ENCODE measurements around the gene PPARA.

DNA sequence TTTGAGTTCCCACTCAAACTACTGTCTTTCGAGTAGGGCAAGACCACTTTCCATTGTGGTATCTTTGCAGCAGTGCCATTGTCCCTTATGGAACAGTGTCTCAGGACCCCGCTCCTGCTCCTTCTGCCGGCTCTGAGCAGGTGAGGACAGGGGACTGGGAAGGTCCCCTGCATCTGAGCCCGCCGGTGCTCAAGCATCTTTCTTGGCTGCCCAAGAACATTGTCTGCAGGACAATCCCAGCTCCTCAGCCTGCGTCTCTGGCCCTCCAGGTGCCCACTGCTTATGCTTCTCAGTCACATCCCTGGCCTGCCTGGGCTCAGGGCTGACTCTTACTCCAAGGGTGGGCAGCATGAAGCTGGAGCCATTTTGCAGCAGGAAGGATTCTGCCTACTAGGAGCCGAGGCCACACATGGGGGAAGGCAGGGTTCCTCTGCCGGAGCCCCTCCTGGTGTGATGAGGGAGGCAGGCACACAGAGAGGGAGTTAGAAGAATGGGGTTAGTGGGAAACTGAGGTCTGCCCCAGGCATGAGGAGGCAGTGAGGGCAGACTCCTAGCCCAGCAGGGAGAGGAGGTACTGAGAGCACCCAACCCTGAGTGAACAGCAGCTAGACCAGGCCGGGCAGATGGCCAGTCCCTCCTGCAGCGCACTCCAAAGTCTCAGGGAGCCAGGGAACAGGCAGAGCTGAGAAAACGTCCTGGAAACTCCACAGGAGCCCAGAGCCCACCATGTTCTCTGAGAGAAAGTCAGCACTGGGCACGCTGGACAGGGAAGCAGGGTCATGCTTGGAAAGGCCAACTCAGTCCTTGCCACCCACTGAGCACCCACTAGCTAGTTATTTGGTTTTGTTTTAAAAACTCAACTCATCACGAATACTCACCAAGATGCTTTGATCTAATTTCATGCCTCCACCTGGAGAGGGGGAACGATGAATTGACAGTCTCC is 7.5 kb upstream of the PPARA start:
- TF ChIP-seq, protein P1, sequence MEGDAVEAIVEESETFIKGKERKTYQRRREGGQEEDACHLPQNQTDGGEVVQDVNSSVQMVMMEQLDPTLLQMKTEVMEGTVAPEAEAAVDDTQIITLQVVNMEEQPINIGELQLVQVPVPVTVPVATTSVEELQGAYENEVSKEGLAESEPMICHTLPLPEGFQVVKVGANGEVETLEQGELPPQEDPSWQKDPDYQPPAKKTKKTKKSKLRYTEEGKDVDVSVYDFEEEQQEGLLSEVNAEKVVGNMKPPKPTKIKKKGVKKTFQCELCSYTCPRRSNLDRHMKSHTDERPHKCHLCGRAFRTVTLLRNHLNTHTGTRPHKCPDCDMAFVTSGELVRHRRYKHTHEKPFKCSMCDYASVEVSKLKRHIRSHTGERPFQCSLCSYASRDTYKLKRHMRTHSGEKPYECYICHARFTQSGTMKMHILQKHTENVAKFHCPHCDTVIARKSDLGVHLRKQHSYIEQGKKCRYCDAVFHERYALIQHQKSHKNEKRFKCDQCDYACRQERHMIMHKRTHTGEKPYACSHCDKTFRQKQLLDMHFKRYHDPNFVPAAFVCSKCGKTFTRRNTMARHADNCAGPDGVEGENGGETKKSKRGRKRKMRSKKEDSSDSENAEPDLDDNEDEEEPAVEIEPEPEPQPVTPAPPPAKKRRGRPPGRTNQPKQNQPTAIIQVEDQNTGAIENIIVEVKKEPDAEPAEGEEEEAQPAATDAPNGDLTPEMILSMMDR (IDR thresholded peaks at IDR 0.05; ENCODE audit: insufficient read depth, low read depth, low read length), result no peak
- no peak for TF ChIP-seq EZH2 (IDR thresholded peaks at IDR 0.05; ENCODE audit: insufficient read depth, low read length)

Measured in astrocyte (in vitro differentiated cells and primary cell).